ENCODE results near the gene LHX4. TPM values are rescaled to one million over a fixed set of nuclear protein-coding genes. Genes with fewer than 3 reads are reported as not detected.

Gene LHX4
- total and polyA plus RNA-seq, 2 experiments from 2014 or later, result 0.30 TPM; not detected in 1

DNA sequence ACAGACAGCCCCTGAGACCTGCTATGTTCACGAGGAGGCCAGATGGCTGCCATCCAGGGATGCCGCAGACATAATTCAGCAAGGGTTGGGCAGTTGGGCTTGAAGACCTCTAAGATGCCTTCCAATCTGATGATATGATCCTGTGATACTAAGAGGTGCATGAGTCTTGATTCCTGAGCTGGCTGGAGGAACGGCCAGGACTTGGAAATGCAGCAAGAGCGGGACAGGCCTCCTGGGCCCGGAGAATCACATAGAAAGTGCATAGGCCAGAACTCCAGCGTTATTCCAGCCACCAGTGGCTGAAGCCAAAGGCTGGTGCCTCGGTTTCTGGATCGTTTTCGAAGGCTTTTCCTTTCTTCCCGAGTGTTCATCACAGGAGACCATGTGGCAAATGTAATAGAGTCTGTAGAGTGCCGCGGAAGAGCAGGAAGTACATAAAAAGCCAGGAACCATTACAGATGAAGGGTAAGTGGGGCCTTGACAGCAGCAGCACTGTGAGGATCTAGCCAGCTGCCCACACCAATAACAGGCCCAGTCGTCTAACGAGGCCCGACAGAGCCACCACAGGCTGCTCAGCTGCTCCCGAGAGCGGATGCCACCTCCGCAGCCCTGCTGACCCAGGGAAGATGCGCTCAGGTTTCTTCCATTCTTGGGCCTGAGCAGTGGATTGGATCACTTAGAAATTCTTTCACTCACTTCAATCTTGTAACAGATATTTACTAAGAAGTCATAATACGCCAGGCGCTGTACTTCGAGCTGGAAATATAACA lies 14.0 kb upstream of the LHX4 start:
- Histone ChIP-seq H4K20me1 (ENCODE audit: insufficient read depth) (no peaks in the 10 kb centered on the region), H3K36me3 (ENCODE audit: low read depth) (no peaks in the 10 kb centered on the region), H3K27ac (no peak overlapping the region), H3K9me3 (ENCODE audit: low read depth) (no peaks in the 10 kb centered on the region), H3K4me1 (ENCODE audit: insufficient read depth) (no peaks in the 10 kb centered on the region), H3K9me2 (ENCODE audit: insufficient read depth) (no peaks in the 10 kb centered on the region), H3K27me3 (replicated peaks; ENCODE audit: insufficient read depth) (no peaks in the 10 kb centered on the region), H3K4me3 (no peak overlapping the region), H3K4me2 (ENCODE audit: unreplicated experiment) (no peak overlapping the region), H3F3A (ENCODE audit: insufficient read depth) (no peaks in the 10 kb centered on the region), H3K9ac (no peak overlapping the region), H2AFZ (no peak overlapping the region; the same call in 1 of the 2 replicates), H3K79me2 (ENCODE audit: insufficient read depth) (no peaks in the 10 kb centered on the region)
- in situ Hi-C loops (cut with MboI), result no loop called here
- no peak for TF ChIP-seq EZH2 (IDR thresholded peaks at IDR 0.05; ENCODE audit: insufficient read depth, poor library complexity, severe bottlenecking)
- no peak for TF ChIP-seq EZH2phosphoT487 (IDR thresholded peaks at IDR 0.05; ENCODE audit: insufficient read depth, low read depth)
- no peak for DNase-seq
- 70 to 75% methylated on average over 22 of the region's 22 CpGs for WGBS, 2 experiments (ENCODE audit: low coverage in 1 of 2, low lambda C conversion rate in 2 of 2, missing lambda C conversion rate in 2 of 2)

- Histone ChIP-seq H2AFZ (no peak overlapping the region), H3K9ac (no peak overlapping the region), H3K4me1 (ENCODE audit: insufficient read depth) (no peaks in the 10 kb centered on the region), H3K4me3 (no peak overlapping the region), H3K27ac (no peak overlapping the region), H3K9me2 (ENCODE audit: insufficient read depth) (no peaks in the 10 kb centered on the region), H3K9me3 (ENCODE audit: low read depth) (no peaks in the 10 kb centered on the region), H3K27me3 (replicated peaks; ENCODE audit: insufficient read depth) (no peaks in the 10 kb centered on the region), H3K36me3 (ENCODE audit: low read depth) (no peaks in the 10 kb centered on the region), H4K20me1 (ENCODE audit: insufficient read depth) (no peaks in the 10 kb centered on the region), H3K79me2 (ENCODE audit: insufficient read depth) (no peaks in the 10 kb centered on the region), H3K4me2 (ENCODE audit: unreplicated experiment) (no peak overlapping the region), H3F3A (ENCODE audit: insufficient read depth) (no peaks in the 10 kb centered on the region)
- in situ Hi-C loops (cut with MboI), result no loop called here
- no peak for DNase-seq
- WGBS, 2 experiments (ENCODE audit: low coverage in 1 of 2, low lambda C conversion rate in 2 of 2, missing lambda C conversion rate in 2 of 2), result 55% methylated on average over 7 of the region's 7 CpGs
- no peak for TF ChIP-seq EZH2 (IDR thresholded peaks at IDR 0.05; ENCODE audit: insufficient read depth, poor library complexity, severe bottlenecking)
- no peak for TF ChIP-seq EZH2phosphoT487 (IDR thresholded peaks at IDR 0.05; ENCODE audit: insufficient read depth, low read depth)
Observed at GRCh38 chr1:180217006-180217405, 13.1 kb upstream of the LHX4 start.

- Histone ChIP-seq H2AFZ (no peak overlapping the region), H3F3A (ENCODE audit: insufficient read depth) (no peaks in the 10 kb centered on the region), H3K9me2 (ENCODE audit: insufficient read depth) (no peaks in the 10 kb centered on the region), H3K9me3 (ENCODE audit: low read depth) (no peaks in the 10 kb centered on the region), H3K9ac (no peak overlapping the region), H4K20me1 (ENCODE audit: insufficient read depth) (no peaks in the 10 kb centered on the region), H3K4me2 (ENCODE audit: unreplicated experiment) (no peak overlapping the region), H3K79me2 (ENCODE audit: insufficient read depth) (no peaks in the 10 kb centered on the region), H3K27ac (no peak overlapping the region), H3K4me3 (no peak overlapping the region), H3K27me3 (replicated peaks; ENCODE audit: insufficient read depth) (peaks cover 14% of the 10 kb centered on the region; the same call in 1 of the 2 replicates), H3K36me3 (ENCODE audit: low read depth) (no peaks in the 10 kb centered on the region), H3K4me1 (ENCODE audit: insufficient read depth) (no peaks in the 10 kb centered on the region)
- in situ Hi-C loops (cut with MboI), result no loop called here
- 77 to 81% methylated on average over 20 of the region's 20 CpGs for WGBS, 2 experiments (ENCODE audit: low coverage in 1 of 2, low lambda C conversion rate in 2 of 2, missing lambda C conversion rate in 2 of 2)
- no peak for DNase-seq
- TF ChIP-seq EZH2 (IDR thresholded peaks at IDR 0.05; ENCODE audit: insufficient read depth, poor library complexity, severe bottlenecking) (no peak), EZH2phosphoT487 (IDR thresholded peaks at IDR 0.05; ENCODE audit: insufficient read depth, low read depth) (no peak)
Observed at GRCh38 chr1:180218806-180219765, 11.0 kb upstream of the LHX4 start.

GRCh38 chr1:180219776-180220175 lies 10.3 kb upstream of the LHX4 start:
- peaks cover 21% of the 10 kb centered on the region for H3K27me3 ChIP-seq (replicated peaks; ENCODE audit: insufficient read depth)
- H3K4me2 ChIP-seq (ENCODE audit: unreplicated experiment), result no peak overlapping the region
- DNase-seq, result no peak
- H2AFZ ChIP-seq, result no peak overlapping the region
- no peaks in the 10 kb centered on the region for H3K4me1 ChIP-seq (ENCODE audit: insufficient read depth)
- in situ Hi-C loops (cut with MboI), result no loop called here
- H3F3A ChIP-seq (ENCODE audit: insufficient read depth), result no peaks in the 10 kb centered on the region
- H3K4me3 ChIP-seq, result no peak overlapping the region
- no peaks in the 10 kb centered on the region for H3K36me3 ChIP-seq (ENCODE audit: low read depth)
- 64 to 66% methylated on average over 10 to 11 of the region's 11 CpGs for WGBS, 2 experiments (ENCODE audit: low coverage in 1 of 2, low lambda C conversion rate in 2 of 2, missing lambda C conversion rate in 2 of 2)
- no peaks in the 10 kb centered on the region for H3K9me2 ChIP-seq (ENCODE audit: insufficient read depth)
- no peaks in the 10 kb centered on the region for H3K9me3 ChIP-seq (ENCODE audit: low read depth)
- TF ChIP-seq EZH2 (IDR thresholded peaks at IDR 0.05; ENCODE audit: insufficient read depth, poor library complexity, severe bottlenecking) (no peak), EZH2phosphoT487 (IDR thresholded peaks at IDR 0.05; ENCODE audit: insufficient read depth, low read depth) (no peak)
- no peak overlapping the region for H3K9ac ChIP-seq
- no peaks in the 10 kb centered on the region for H4K20me1 ChIP-seq (ENCODE audit: insufficient read depth)
- no peak overlapping the region for H3K27ac ChIP-seq
- H3K79me2 ChIP-seq (ENCODE audit: insufficient read depth), result no peaks in the 10 kb centered on the region
